Endothelial cell of umbilical vein (primary cell): ENCODE results near the gene NDUFA6. TPM values are rescaled to one million over a fixed set of nuclear protein-coding genes. Genes with fewer than 3 reads are reported as not detected.

Experiments
- BruUV-seq: library from RNA; stranded (reverse); fragments of 400-500 nt; replicated peaks from 2 replicates; lab custom pipeline; 2021; lab: Mats Ljungman, UMichigan
- CTCF ChIA-PET: fragments of 300-600, 350-600 bp; sonication (Branson Sonifier 250); formaldehyde crosslinking; loops from one replicate; lab custom pipeline; 2021; ENCODE audit warnings: antibody characterized with exemption, inconsistent platforms; lab: Charles Lee
- POLR2A ChIA-PET: fragments of 300-600, 350-600 bp; sonication (Branson Sonifier 250); formaldehyde crosslinking; loops from one replicate; lab custom pipeline; 2021; ENCODE audit warnings: antibody characterized with exemption, inconsistent platforms; lab: Charles Lee
- DNase-seq: peaks from one replicate; pipeline ENCODE4 v3.0.0-alpha.2; 2011; ENCODE audit warnings: low read depth, low spot score
- FAIRE-seq: peaks from 2 replicates; lab custom pipeline; 2011; peaks lifted over from hg19 to GRCh38; lab: Jason Lieb, UNC
- H2AFZ ChIP-seq: 2 replicates; pipeline ENCODE4 v1.6.0; 2012; ENCODE audit warnings: low read depth, low read length, control low read depth, inconsistent platforms
- H3K27ac ChIP-seq: 2 replicates; pipeline ENCODE4 v1.5.1; 2011; ENCODE audit warnings: low read depth, mild to moderate bottlenecking, control low read depth, low read length, moderate library complexity; ENCODE audit not compliant: insufficient read depth
- H3K27me3 ChIP-seq, 2 experiments: 2 replicates each; pipeline versions ENCODE4 v1.6.0 to v1.6.1; 2011; ENCODE audit warnings: low read length in 2 of 2, mixed read lengths in 1 of 2; ENCODE audit not compliant: control insufficient read depth in 2 of 2, insufficient read depth in 2 of 2
- H3K36me3 ChIP-seq, 2 experiments: 2 replicates in 1 of 2; 3 replicates in 1 of 2; pipeline ENCODE4 v1.5.1; 2011; ENCODE audit warnings: low read length in 2 of 2, mild to moderate bottlenecking in 1 of 2, moderate library complexity in 1 of 2; ENCODE audit not compliant: control insufficient read depth in 2 of 2, insufficient read depth in 2 of 2; ENCODE audit errors: extremely low read depth in 1 of 2
- H3K4me1 ChIP-seq: 3 replicates; pipeline ENCODE4 v1.5.1; 2011; ENCODE audit warnings: mild to moderate bottlenecking, low read length; ENCODE audit not compliant: control insufficient read depth, insufficient read depth; ENCODE audit errors: extremely low read depth
- H3K4me2 ChIP-seq: 2 replicates; pipeline ENCODE4 v1.6.1; 2011; ENCODE audit warnings: low read length, control low read depth, mixed read lengths; ENCODE audit not compliant: insufficient read depth
- H3K4me3 ChIP-seq, 3 experiments: fragments of 200-600 bp in 1 of 3; sonication (generic), shearing (Covaris generic) in 1 of 3; replicated peaks in 1 of 3; 2 replicates each; pipeline ENCODE4 v1.5.1; 2011 to 2016; ENCODE audit warnings: control low read depth in 3 of 3, low read length in 3 of 3, mild to moderate bottlenecking in 2 of 3, inconsistent platforms in 1 of 3, low read depth in 1 of 3, moderate library complexity in 1 of 3; ENCODE audit not compliant: insufficient read depth in 1 of 3
- H3K79me2 ChIP-seq: 2 replicates; pipeline ENCODE4 v1.6.0; 2012; ENCODE audit warnings: low read length, inconsistent platforms; ENCODE audit not compliant: control insufficient read depth, insufficient read depth
- H3K9ac ChIP-seq: replicated peaks from 2 replicates; pipeline ENCODE3; 2011; ENCODE audit warnings: low read length, control low read depth; ENCODE audit not compliant: insufficient read depth; ENCODE audit errors: extremely low read depth
- H3K9me1 ChIP-seq: replicated peaks from 3 replicates; pipeline ENCODE4 v1.6.0; 2011; ENCODE audit warnings: mild to moderate bottlenecking, low read length; ENCODE audit not compliant: control insufficient read depth, insufficient read depth; ENCODE audit errors: extremely low read depth
- H3K9me3 ChIP-seq: replicated peaks from 2 replicates; pipeline ENCODE4 v1.5.1; 2012; ENCODE audit warnings: low read length, inconsistent platforms; ENCODE audit not compliant: control insufficient read depth, insufficient read depth
- H4K20me1 ChIP-seq: replicated peaks from 2 replicates; pipeline ENCODE3; 2011; ENCODE audit warnings: mild to moderate bottlenecking, low read length; ENCODE audit not compliant: control insufficient read depth, insufficient read depth; ENCODE audit errors: extremely low read depth
- EZH2 ChIP-seq: IDR thresholded peaks from 2 replicates; pipeline ENCODE4 v1.6.1; 2012; ENCODE audit warnings: borderline replicate concordance, low read depth, mild to moderate bottlenecking, moderate library complexity, low read length, inconsistent platforms; ENCODE audit not compliant: severe bottlenecking
- FOS ChIP-seq: IDR thresholded peaks from 2 replicates; pipeline ENCODE4 v1.6.1; 2011; ENCODE audit warnings: mild to moderate bottlenecking, low read length, moderate library complexity, borderline replicate concordance; ENCODE audit not compliant: insufficient read depth
- GATA2 ChIP-seq: IDR thresholded peaks from 2 replicates; pipeline ENCODE4 v1.7.0; 2011; ENCODE audit warnings: low read depth, mild to moderate bottlenecking, moderate library complexity, mixed read lengths, low read length; ENCODE audit not compliant: insufficient read length, insufficient read depth
- JUN ChIP-seq: IDR thresholded peaks from 2 replicates; pipeline ENCODE4 v1.6.1; 2011; ENCODE audit warnings: borderline replicate concordance, low read depth; ENCODE audit not compliant: insufficient read length, insufficient read depth
- MYC ChIP-seq: IDR thresholded peaks from one replicate; pipeline ENCODE4 v1.6.1; 2011; ENCODE audit warnings: mild to moderate bottlenecking, low read depth, low read length
- POLR2A ChIP-seq: IDR thresholded peaks from 2 replicates; pipeline ENCODE4 v1.6.1; 2012; ENCODE audit warnings: low read depth, mild to moderate bottlenecking, control low read depth, low read length
- POLR2AphosphoS5 ChIP-seq: IDR thresholded peaks from 2 replicates; pipeline ENCODE4 v1.6.1; 2012; ENCODE audit warnings: low read depth, mild to moderate bottlenecking, control low read depth, low read length, moderate library complexity; ENCODE audit not compliant: insufficient read depth
- dilution Hi-C: fragments of 300-500 bp; cut with MboI; formaldehyde crosslinking; loops from one replicate; pipeline ENCODE4 v1.15.0; 2019; ENCODE audit warnings: low sequenced_read_pairs; ENCODE audit not compliant: extremely low pct_ligation_motif_present
- intact Hi-C: fragments of 100-400 bp; cut with micrococcal nuclease; formaldehyde crosslinking; loops from one replicate; pipeline ENCODE4 v1.10.0; 2022
- polyA plus RNA-seq, 4 experiments: library from polyadenylated mRNA; depleted of rRNA in 3 of 4; stranded (reverse) in 3 of 4; unstranded in 1 of 4; fragments of >200 nt; gene quantifications; 2 replicates each; pipeline versions ENCODE4 v1.2.1 to v1.2.3, GENCODE V29; 2011 to 2012; ENCODE audit warnings: missing spikeins in 1 of 4
- total RNA-seq: library from RNA; stranded (reverse); gene quantifications from 2 replicates; pipeline ENCODE4 v1.2.3, GENCODE V29; 2021
- TF ChIP-seq, protein P1 (sequence below): IDR thresholded peaks from 2 replicates; pipeline ENCODE4 v1.6.1; 2011; ENCODE audit not compliant: insufficient read depth, insufficient read length
- TF ChIP-seq, protein P2 (sequence below), 2 donors: IDR thresholded peaks; 1 replicate in 1 of 2; 2 replicates in 1 of 2; pipeline ENCODE4 v1.5.1; 2011; ENCODE audit warnings: low read length in 2 of 2, mild to moderate bottlenecking in 2 of 2, moderate library complexity in 2 of 2, control low read depth in 1 of 2, inconsistent platforms in 1 of 2, low read depth in 1 of 2; ENCODE audit not compliant: insufficient read depth in 1 of 2; ENCODE audit errors: extremely low read depth in 1 of 2

The NDUFA6 gene
- total and polyA plus RNA-seq, 2 donors (not counting 3 experiments of a cell fraction or from before 2014, with no cell fraction given): 66.1 to 95.7 TPM

DNA sequence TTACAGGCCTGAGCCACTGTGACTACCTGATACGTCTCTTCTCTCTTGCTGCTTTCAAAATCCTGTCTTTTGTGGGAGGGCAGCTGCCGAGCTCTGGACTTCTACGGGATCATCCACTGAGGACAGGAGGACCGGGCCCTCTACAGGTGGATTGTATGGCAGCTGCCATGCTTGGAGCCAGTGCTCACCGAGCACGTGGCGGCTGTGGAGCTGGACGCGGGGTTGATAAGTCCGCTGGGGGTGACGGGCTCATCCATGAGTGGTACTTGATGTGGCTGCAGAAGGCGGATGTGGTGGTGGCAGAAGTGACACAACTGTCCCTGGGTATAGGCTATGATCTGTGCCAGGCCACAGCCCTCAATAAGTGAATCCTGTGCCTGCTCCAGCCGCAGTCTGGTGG lies 41.9 kb upstream of the NDUFA6 start:
- BruUV-seq: no TSS peak
- Histone ChIP-seq H2AFZ (no peak overlapping the region), H3K4me2 (no peak overlapping the region), H3K79me2 (no peaks in the 10 kb centered on the region), H3K36me3 (no peaks in the 10 kb centered on the region), H3K9ac (no peak overlapping the region), H4K20me1 (no peaks in the 10 kb centered on the region), H3K9me1 (no peaks in the 10 kb centered on the region), H3K4me1 (no peaks in the 10 kb centered on the region), H3K9me3 (no peaks in the 10 kb centered on the region), H3K27me3 (no peaks in the 10 kb centered on the region), H3K27ac (no peak overlapping the region), H3K4me3 (no peak overlapping the region)
- POLR2A ChIA-PET: no interaction called here
- intact Hi-C loops (no loop called here), dilution Hi-C loops (no loop called here)
- CTCF ChIA-PET: interaction anchor here (1.5 kb wide), 1 partner anchor 20 kb away, joined by 3 read pairs; no protein-coding TSS in a partner anchor
- DNase-seq (no peak), FAIRE-seq (no peak)
- TF ChIP-seq MYC (no peak), JUN (no peak), EZH2 (no peak), FOS (no peak), POLR2AphosphoS5 (no peak), GATA2 (no peak), POLR2A (no peak)
- TF ChIP-seq, protein P1, sequence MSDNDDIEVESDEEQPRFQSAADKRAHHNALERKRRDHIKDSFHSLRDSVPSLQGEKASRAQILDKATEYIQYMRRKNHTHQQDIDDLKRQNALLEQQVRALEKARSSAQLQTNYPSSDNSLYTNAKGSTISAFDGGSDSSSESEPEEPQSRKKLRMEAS: no peak
- TF ChIP-seq, protein P2, sequence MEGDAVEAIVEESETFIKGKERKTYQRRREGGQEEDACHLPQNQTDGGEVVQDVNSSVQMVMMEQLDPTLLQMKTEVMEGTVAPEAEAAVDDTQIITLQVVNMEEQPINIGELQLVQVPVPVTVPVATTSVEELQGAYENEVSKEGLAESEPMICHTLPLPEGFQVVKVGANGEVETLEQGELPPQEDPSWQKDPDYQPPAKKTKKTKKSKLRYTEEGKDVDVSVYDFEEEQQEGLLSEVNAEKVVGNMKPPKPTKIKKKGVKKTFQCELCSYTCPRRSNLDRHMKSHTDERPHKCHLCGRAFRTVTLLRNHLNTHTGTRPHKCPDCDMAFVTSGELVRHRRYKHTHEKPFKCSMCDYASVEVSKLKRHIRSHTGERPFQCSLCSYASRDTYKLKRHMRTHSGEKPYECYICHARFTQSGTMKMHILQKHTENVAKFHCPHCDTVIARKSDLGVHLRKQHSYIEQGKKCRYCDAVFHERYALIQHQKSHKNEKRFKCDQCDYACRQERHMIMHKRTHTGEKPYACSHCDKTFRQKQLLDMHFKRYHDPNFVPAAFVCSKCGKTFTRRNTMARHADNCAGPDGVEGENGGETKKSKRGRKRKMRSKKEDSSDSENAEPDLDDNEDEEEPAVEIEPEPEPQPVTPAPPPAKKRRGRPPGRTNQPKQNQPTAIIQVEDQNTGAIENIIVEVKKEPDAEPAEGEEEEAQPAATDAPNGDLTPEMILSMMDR (IDR thresholded peaks at IDR 0.05; ENCODE audit: extremely low read depth in 1 of 2, insufficient read depth in 1 of 2, low read depth in 1 of 2, low read length in 2 of 2): no peak
